CD4-positive, alpha-beta T cell treated with Interferon alpha-2 for 1 hour (primary cell): ENCODE results near the gene ZNF333.
"Not testable (repeated sequence)": the region's sequence is repeated elsewhere in the genome, so short reads cannot be mapped to it uniquely, and the experiment has no call there.

Experiments
- DNase-seq, 2 donors: peaks; one replicate each; pipeline ENCODE4 v3.0.0-alpha.2; 2020 to 2022

Gene ZNF333

DNA sequence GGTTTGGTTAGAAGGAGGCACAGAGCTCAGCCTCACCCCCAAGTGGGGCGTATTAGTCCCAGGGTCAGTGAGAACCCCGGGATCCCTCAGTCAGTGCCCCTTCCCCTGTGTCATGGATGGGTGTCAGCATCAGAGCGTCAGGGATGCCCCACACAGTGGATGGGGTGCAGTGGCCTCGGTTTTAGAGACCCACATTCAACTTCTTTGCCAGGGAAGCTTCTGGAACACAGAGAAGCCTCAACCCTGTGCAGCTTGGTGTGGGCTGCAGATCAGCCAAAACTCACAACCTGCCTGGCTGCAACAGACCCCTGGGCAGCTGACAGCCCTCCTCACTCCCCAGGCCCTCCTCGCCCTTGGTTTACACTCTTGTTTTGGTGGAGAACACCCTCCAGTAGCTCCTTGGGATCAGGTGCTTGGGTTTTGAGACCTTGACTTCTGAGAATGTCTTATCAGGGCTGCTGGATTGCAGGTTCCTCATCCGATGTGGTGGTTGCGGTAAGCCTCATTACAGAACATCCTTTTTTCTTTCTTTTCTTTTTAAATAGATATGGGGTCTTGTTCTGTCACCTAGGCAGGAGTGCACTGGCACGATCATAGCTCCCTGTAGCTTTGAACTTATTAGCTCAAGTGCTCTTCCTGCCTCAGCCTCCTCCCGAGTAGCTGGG, 11.0 kb downstream of the ZNF333 start:
- DNase-seq: no peak

DNA sequence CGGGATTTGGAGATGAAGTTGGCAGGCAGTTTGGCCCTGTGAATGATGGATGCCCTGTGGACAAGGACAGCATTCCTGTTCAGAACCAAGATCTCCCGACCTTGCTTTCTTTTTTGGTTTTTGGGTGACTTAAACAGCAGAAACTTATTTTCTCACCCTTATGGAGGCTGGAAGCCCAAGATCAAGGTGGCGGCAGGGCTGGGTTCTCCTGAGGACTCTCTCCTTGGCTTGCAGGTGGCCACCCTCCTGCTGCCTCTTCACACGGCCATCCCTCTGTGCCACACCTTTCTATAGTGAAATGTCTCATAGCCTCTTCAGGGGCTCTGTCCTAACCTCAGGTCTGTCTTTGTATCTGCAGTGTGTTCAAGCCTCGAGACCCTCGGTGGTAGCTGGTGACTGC, 14.0 kb downstream of the ZNF333 start:
- DNase-seq: no peak

DNA sequence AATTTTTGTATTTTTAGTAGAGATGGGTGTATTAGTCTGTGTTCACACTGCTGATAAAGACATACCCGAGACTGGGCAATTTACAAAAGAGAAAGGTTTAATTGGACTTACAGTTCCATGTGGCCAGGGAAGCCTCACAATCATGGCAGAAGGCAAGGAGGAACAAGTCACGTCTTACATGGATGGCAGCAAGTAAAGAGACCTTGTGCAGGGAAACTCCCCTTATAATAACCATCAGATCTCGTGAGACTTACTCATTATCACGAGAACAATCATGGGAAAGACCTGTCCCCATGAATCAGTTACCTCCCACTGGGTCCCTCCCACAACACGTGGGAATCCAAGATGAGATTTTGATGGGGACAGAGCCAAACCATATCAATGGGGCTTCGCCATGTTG, 14.6 kb downstream of the ZNF333 start:
- no peak for DNase-seq

DNA sequence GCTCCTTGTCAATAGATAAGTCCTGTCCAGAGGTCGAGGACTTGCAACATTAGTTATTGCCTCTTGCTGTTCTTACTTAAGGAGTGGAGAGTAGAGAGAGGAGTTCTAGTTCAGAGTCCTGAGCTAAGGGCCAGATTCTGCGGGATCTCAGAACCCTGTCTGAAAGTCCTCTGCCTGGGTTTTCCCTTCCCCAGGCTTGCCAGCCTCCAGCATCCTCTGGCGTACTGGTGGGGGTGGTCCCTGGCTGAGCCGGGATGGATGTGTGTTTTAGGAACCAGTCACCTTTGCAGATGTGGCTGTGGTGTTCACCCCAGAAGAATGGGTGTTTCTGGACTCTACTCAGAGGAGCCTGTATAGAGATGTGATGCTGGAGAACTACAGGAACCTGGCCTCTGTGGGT, 26.0 kb downstream of the ZNF333 start:
- no peak for DNase-seq

- no peak for DNase-seq
These were observed 28.8 kb downstream of the ZNF333 start for GRCh38 chr19:14718522-14719116.

- DNase-seq: no peak
These were observed 29.3 kb downstream of the ZNF333 start for GRCh38 chr19:14719162-14719561.

DNA sequence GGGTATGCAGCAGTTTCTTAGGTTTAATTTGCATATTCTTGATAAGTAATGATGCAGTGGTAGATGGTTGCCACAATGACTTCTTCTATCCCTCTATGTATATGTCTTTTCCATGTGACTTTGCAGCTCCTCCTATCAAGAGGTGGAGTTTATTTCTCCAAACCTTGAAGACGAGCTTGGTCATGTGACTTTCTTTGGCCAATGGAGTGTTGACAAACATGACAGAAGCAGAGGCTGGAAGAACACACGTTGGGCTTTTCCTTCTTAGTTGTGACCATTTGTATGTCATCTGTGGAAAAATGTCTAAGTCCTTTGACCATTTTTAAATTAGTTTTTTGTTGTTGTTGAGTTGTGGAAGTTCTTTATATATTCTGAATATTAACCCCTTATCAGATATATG, 32.3 kb downstream of the ZNF333 start:
- no peak for DNase-seq

DNA sequence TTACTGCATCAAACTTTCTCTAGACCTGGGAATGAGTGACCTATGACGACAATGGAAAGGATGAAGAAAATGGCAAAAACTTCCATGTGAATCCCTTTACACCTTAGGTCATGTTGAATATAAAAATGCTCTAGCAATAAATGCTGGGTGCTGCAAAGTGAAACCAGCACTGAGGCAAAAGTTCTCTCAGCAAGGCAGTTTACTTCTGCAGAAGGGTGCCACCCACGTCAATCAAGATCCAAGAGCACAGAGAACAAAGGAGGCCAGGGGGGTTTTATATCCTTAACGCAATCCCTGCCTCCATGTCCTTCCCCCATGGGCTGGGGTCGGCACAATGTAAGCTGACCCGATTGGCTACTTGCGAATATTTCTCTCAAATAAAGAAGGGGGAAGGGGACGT, 38.7 kb downstream of the ZNF333 start:
- DNase-seq: no peak

DNA sequence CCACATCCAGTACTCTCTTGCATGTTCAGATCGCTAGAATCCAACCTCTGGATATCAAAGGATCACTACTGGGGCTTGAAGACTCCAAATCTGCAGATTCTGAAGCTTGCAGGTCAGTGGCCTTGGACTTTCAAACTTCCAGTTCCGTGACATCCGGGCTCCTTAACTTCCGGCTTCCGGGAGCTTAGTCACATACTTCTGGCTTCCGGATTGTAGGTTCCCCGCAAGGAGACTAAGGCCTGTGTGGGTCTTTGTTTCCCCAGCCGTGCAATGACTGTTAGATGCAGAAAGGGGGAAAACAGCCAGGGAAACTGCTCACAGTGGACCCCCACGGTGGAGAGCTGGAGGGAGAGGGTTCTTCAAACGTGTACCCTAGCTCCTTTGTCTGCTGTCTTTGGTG, 41.4 kb downstream of the ZNF333 start:
- DNase-seq: no peak

GRCh38 chr19:14732510-14732909, 42.7 kb downstream of the ZNF333 start:
- no peak for DNase-seq

- no peak for DNase-seq
These were observed 43.7 kb downstream of the ZNF333 start for GRCh38 chr19:14733574-14733973.

DNA sequence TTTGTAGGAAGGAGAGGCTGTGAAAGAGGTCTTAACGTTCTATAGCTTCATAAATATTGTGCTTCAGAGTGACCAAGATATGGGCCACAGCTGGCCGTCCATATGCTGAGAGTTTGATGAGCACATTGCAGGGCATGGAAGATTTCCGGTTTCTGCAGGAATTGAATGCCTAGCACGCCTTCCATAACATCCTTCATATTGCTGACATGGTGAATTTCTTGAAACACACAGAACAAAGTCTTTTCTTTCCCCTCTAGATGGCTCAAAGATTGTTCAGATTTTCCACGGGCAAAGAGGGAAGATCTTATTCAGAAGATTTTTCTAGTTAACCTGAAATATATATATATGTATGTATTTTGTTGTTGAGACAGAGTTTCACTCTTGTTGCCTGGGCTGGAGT, 46.1 kb downstream of the ZNF333 start:
- DNase-seq: no peak

- no peak for DNase-seq
These were observed 57.0 kb downstream of the ZNF333 start for GRCh38 chr19:14746886-14747285.

GRCh38 chr19:14748601-14749000, 58.8 kb downstream of the ZNF333 start:
- DNase-seq: no peak

DNA sequence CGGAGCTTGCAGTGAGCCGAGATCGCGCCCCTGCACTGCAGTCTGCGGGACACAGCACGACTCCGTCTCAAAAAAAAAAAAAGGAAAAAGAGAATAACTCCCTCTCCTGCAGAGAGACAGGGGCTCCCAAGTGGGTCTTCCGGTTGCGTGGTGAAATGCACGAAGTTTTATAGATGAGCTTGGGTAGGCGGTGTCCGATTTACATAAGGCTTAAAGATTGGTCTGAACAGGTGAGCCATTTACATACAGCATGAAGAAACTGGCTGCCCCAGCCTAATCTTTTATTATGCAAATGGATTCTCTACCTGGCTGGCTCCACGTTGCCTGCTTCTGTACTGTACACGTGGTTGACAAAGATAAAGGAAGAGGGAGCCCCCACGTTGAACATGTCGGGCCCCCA, 69.0 kb downstream of the ZNF333 start:
- DNase-seq: no peak

- DNase-seq: no peak
These were observed 71.8 kb downstream of the ZNF333 start for GRCh38 chr19:14761607-14762006.

- DNase-seq: no peak
These were observed 72.3 kb downstream of the ZNF333 start for GRCh38 chr19:14762111-14762510.

GRCh38 chr19:14763497-14764145, 73.8 kb downstream of the ZNF333 start:
- no peak for DNase-seq

GRCh38 chr19:14764401-14764800, 74.6 kb downstream of the ZNF333 start:
- no peak for DNase-seq

- not testable (repeated sequence) for DNase-seq
These were observed 75.6 kb downstream of the ZNF333 start for GRCh38 chr19:14765403-14765802.

DNA sequence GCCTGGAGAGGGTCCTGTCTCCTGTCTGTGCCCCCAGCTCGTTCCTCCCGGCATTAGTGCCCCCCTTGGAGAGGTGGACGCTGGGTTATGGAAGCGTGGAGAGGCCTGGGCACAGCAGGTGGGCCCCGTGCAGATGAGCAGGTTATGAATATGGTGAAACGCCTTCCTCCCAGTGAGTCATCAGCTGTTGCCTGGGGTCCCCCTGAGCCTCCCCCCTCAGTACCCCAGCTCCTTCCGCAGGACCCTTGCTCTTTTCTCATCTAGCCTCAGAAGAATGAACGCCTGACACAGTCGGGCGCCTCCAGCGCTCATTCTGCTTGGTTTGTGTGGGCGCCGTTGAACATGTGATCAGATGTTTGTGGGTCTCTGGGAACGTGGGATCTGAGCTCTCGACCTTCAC, 76.0 kb downstream of the ZNF333 start:
- not testable (repeated sequence) for DNase-seq

- DNase-seq: no peak
These were observed 77.7 kb downstream of the ZNF333 start for GRCh38 chr19:14767466-14767971.

DNA sequence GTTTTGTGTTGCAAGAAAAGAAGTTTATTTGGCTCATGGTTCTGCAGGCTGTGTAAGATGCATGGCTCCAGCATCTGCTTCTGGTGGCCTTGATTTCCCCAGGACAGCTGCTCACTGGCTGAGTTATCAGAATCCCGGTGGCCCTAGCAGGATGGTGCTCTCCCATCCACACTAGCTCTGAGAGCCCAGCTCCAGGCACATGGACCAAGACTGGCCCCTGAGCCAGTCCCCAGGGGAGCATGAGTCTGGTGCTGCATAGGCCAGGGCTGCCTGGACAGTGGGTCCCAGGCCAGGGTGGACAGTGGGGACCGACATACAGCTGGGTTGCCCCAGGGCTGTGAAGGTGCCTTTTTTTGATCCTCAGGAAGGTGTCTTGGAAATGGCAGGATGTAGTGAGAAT, 78.2 kb downstream of the ZNF333 start:
- DNase-seq: no peak

DNA sequence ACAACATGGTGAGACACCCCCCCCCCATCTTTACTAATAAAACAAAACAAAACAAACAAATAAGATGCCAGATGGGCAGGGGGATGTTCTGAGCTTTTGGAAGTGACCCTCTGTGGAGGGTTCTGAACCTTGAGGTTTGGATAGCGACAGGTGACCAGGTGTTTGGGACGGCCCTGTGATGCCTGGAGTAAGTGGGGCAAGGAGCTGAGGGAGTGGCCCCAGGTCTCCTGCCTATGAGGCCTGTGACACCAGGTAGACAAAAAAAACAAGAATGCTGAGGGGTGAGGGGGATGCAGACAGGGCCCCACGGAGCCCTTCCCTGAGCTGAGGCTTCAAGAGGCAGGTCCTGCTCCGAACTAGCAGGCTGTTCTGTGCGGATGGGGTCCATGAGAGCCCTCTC, 79.4 kb downstream of the ZNF333 start:
- DNase-seq: no peak
